Left lobe of liver (tissue), 2 donors: Measurements from ENCODE around the gene OR6S1. TPM values are rescaled to one million over a fixed set of nuclear protein-coding genes. Genes with fewer than 3 reads are reported as not detected.
A peak's percentile ranks its signal among the peaks of the same experiment; 100 is the strongest.
"Not testable (repeated sequence)": the region's sequence is repeated elsewhere in the genome, so short reads cannot be mapped to it uniquely, and the experiment has no call there.

Source experiments
- ATAC-seq: fragments of 200-7000 bp; cut with Tn5 transposase; one replicate; pipeline ENCODE4 v1.9.1; 2020; ENCODE audit warnings: mild to moderate bottlenecking, moderate library complexity
- DNase-seq: peaks from one replicate; pipeline ENCODE4 v3.0.0-alpha.2; 2020; ENCODE audit warnings: low spot score
- total RNA-seq: library from RNA; stranded (reverse); gene quantifications from one replicate; pipeline ENCODE4 v1.2.1, GENCODE V29; 2021
- donor health status: DM: no; HTN: no; CAD: no; lungs with moderate emphysema.
- donor health status: DM: no; HTN: yes; CAD: no.

The OR6S1 gene
- total RNA-seq, 1 donor from 2014 or later: not detected

- no peak for ATAC-seq
- no peak for DNase-seq
Observed at GRCh38 chr14:20632448-20632830, 9.1 kb downstream of the OR6S1 start.

- ATAC-seq (peak; percentile 83), DNase-seq (peak; percentile 66)
Observed at GRCh38 chr14:20631880-20632389, 9.6 kb downstream of the OR6S1 start.

GRCh38 chr14:20631023-20631879 is 10.2 kb downstream of the OR6S1 start:
- ATAC-seq: peak; percentile 55

GRCh38 chr14:20630340-20631022 is 11.0 kb downstream of the OR6S1 start:
- ATAC-seq (peak; percentile 19), DNase-seq (no peak)

More at GRCh38 chr14:20631023-20631879, 10.2 kb downstream of the OR6S1 start:
- no peak for DNase-seq

- ATAC-seq (no peak), DNase-seq (no peak)
Observed at GRCh38 chr14:20628063-20628854, 13.2 kb downstream of the OR6S1 start.

GRCh38 chr14:20627346-20628027 is 14.0 kb downstream of the OR6S1 start:
- no peak for ATAC-seq
- no peak for DNase-seq

- DNase-seq: no peak
Observed at GRCh38 chr14:20626274-20626673, 15.2 kb downstream of the OR6S1 start.

GRCh38 chr14:20624495-20625070 is 16.9 kb downstream of the OR6S1 start:
- DNase-seq (no peak), ATAC-seq (peak; percentile 46)

More at GRCh38 chr14:20626274-20626673, 15.2 kb downstream of the OR6S1 start:
- no peak for ATAC-seq

- DNase-seq (no peak), ATAC-seq (no peak)
Observed at GRCh38 chr14:20623798-20624197, 17.7 kb downstream of the OR6S1 start.

GRCh38 chr14:20622816-20623291 is 18.6 kb downstream of the OR6S1 start:
- ATAC-seq (no peak), DNase-seq (no peak)

GRCh38 chr14:20620798-20621478 is 20.6 kb downstream of the OR6S1 start:
- ATAC-seq (peak; percentile 80), DNase-seq (no peak)

GRCh38 chr14:20619688-20620087 is 21.8 kb downstream of the OR6S1 start:
- DNase-seq, ATAC-seq: not testable (repeated sequence)

GRCh38 chr14:20618271-20618749 is 23.2 kb downstream of the OR6S1 start:
- ATAC-seq (no peak), DNase-seq (no peak)

- DNase-seq (no peak), ATAC-seq (no peak)
Observed at GRCh38 chr14:20617138-20618003, 24.1 kb downstream of the OR6S1 start.

- ATAC-seq: no peak
- DNase-seq: no peak
Observed at GRCh38 chr14:20615996-20616395, 25.5 kb downstream of the OR6S1 start.

GRCh38 chr14:20614038-20614840 is 27.3 kb downstream of the OR6S1 start:
- ATAC-seq (no peak), DNase-seq (no peak)
